ENCODE data around the gene TEX10. TPM values are rescaled to one million over a fixed set of nuclear protein-coding genes. Genes with fewer than 3 reads are reported as not detected.

TEX10 gene
- total and polyA plus RNA-seq, 2 donors (not counting 3 experiments of a cell fraction or from before 2014, with no cell fraction given): 13.6 to 21.2 TPM

DNA sequence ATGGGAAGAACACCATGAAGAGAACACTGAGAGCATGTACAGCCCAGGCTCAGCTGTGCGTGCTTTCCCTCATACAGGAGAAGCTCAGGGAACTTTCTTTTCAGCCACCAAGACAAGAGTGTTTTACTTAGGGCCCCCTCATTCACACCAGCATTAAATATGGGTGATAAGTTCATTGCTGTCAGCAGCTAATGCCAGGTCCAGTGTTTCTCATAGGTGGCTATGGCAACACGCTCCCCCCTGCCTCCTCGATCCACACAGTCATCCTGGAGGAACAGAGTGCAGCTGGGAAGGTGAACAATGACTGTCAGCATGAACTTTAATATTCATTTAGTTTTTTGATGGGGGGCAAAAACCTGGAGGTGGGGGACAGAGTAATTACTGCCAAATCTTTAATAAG, 54.4 kb downstream of the TEX10 start:
- no TSS peak for BruUV-seq (replicated peaks)
- H3K27me3 ChIP-seq (ENCODE audit: control insufficient read depth in 2 of 2, insufficient read depth in 2 of 2, low read length in 2 of 2): no peaks in the 10 kb centered on the region
- H3K9me1 ChIP-seq (replicated peaks; ENCODE audit: control insufficient read depth, extremely low read depth, insufficient read depth, low read length): no peaks in the 10 kb centered on the region
- H3K27ac ChIP-seq (ENCODE audit: insufficient read depth, low read depth, low read length): no peak overlapping the region
- POLR2A ChIA-PET: no interaction called here
- peaks cover 12 to 17% of the 10 kb centered on the region in 2 experiments for H3K36me3 ChIP-seq (ENCODE audit: control insufficient read depth in 2 of 2, extremely low read depth in 1 of 2, insufficient read depth in 2 of 2, low read length in 2 of 2)
- TF ChIP-seq EZH2 (IDR thresholded peaks at IDR 0.05; ENCODE audit: borderline replicate concordance, low read depth, low read length, severe bottlenecking) (no peak), FOS (IDR thresholded peaks at IDR 0.05; ENCODE audit: borderline replicate concordance, insufficient read depth, low read length) (no peak), POLR2AphosphoS5 (IDR thresholded peaks at IDR 0.05; ENCODE audit: insufficient read depth, low read depth, low read length) (no peak), JUN (IDR thresholded peaks at IDR 0.05; ENCODE audit: borderline replicate concordance, insufficient read depth, insufficient read length, low read depth) (no peak), GATA2 (IDR thresholded peaks at IDR 0.05; ENCODE audit: insufficient read depth, insufficient read length, low read depth, low read length) (no peak), MYC (IDR thresholded peaks at IDR 0.05; ENCODE audit: low read depth, low read length) (no peak), POLR2A (IDR thresholded peaks at IDR 0.05; ENCODE audit: low read depth, low read length) (no peak)
- TF ChIP-seq, protein P1, sequence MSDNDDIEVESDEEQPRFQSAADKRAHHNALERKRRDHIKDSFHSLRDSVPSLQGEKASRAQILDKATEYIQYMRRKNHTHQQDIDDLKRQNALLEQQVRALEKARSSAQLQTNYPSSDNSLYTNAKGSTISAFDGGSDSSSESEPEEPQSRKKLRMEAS (IDR thresholded peaks at IDR 0.05; ENCODE audit: insufficient read depth, insufficient read length): no peak
- TF ChIP-seq, protein P2, sequence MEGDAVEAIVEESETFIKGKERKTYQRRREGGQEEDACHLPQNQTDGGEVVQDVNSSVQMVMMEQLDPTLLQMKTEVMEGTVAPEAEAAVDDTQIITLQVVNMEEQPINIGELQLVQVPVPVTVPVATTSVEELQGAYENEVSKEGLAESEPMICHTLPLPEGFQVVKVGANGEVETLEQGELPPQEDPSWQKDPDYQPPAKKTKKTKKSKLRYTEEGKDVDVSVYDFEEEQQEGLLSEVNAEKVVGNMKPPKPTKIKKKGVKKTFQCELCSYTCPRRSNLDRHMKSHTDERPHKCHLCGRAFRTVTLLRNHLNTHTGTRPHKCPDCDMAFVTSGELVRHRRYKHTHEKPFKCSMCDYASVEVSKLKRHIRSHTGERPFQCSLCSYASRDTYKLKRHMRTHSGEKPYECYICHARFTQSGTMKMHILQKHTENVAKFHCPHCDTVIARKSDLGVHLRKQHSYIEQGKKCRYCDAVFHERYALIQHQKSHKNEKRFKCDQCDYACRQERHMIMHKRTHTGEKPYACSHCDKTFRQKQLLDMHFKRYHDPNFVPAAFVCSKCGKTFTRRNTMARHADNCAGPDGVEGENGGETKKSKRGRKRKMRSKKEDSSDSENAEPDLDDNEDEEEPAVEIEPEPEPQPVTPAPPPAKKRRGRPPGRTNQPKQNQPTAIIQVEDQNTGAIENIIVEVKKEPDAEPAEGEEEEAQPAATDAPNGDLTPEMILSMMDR (IDR thresholded peaks at IDR 0.05; ENCODE audit: extremely low read depth in 1 of 2, insufficient read depth in 1 of 2, low read depth in 1 of 2, low read length in 2 of 2): no peak
- CTCF ChIA-PET: interaction anchor here (1.4 to 3.0 kb wide), 2 partner anchors 18 to 26 kb away, joined by 3 to 19 read pairs; no protein-coding TSS in a partner anchor
- H3K79me2 ChIP-seq (ENCODE audit: control insufficient read depth, insufficient read depth, low read length): no peaks in the 10 kb centered on the region
- no peaks in the 10 kb centered on the region for H3K9me3 ChIP-seq (replicated peaks; ENCODE audit: control insufficient read depth, insufficient read depth, low read length)
- no peaks in the 10 kb centered on the region for H4K20me1 ChIP-seq (replicated peaks; ENCODE audit: control insufficient read depth, extremely low read depth, insufficient read depth, low read length)
- DNase-seq (ENCODE audit: low read depth, low spot score) (no peak), FAIRE-seq (no peak)
- no peak overlapping the region for H3K9ac ChIP-seq (replicated peaks; ENCODE audit: extremely low read depth, insufficient read depth, low read length)
- intact Hi-C loops (cut with micrococcal nuclease) (no loop called here), dilution Hi-C loops (cut with MboI; ENCODE audit: extremely low pct_ligation_motif_present, low sequenced_read_pairs) (no loop called here)
- H3K4me1 ChIP-seq (ENCODE audit: control insufficient read depth, extremely low read depth, insufficient read depth, low read length): no peaks in the 10 kb centered on the region
- H3K4me3 ChIP-seq (replicated peaks in 1 of 3; ENCODE audit: insufficient read depth in 1 of 3, low read depth in 1 of 3, low read length in 3 of 3): no peak overlapping the region
- no peak overlapping the region for H2AFZ ChIP-seq (ENCODE audit: low read depth, low read length)
- no peak overlapping the region for H3K4me2 ChIP-seq (ENCODE audit: insufficient read depth, low read length)
